Karpas-422 (cell line): ENCODE measurements around the gene CYB5R4. TPM values are rescaled to one million over a fixed set of nuclear protein-coding genes. Genes with fewer than 3 reads are reported as not detected.

Experiments
- DNase-seq: peaks from one replicate; pipeline ENCODE4 v3.0.0-alpha.2; 2015
- H2AFZ ChIP-seq: fragments of 200-600 bp; sonication (generic); 2 replicates; pipeline ENCODE4 v1.6.1; 2014; ENCODE audit warnings: antibody characterized with exemption, low read length, mixed read lengths
- H3K27ac ChIP-seq: fragments of 200-600 bp; sonication (generic); 2 replicates; pipeline ENCODE4 v1.5.1; 2014; ENCODE audit warnings: mild to moderate bottlenecking, low read length, moderate library complexity
- H3K27me3 ChIP-seq: fragments of 200-600 bp; sonication (generic); 2 replicates; pipeline ENCODE4 v1.6.1; 2014; ENCODE audit warnings: low read length, mixed read lengths
- H3K36me3 ChIP-seq: fragments of 200-600 bp; sonication (generic); 2 replicates; pipeline ENCODE4 v1.6.1; 2014; ENCODE audit warnings: low read length, mixed read lengths; ENCODE audit not compliant: insufficient read depth
- H3K4me1 ChIP-seq: fragments of 200-600 bp; sonication (generic); 2 replicates; pipeline ENCODE4 v1.6.1; 2014; ENCODE audit warnings: mild to moderate bottlenecking, low read length, mixed read lengths
- H3K4me2 ChIP-seq: fragments of 200-600 bp; sonication (generic); 2 replicates; pipeline ENCODE4 v1.6.1; 2014; ENCODE audit warnings: low read length, low read depth, mild to moderate bottlenecking; ENCODE audit not compliant: poor library complexity, severe bottlenecking
- H3K4me3 ChIP-seq: fragments of 200-600 bp; sonication (generic); 2 replicates; pipeline ENCODE4 v1.5.1; 2014; ENCODE audit warnings: mild to moderate bottlenecking, antibody characterized with exemption, low read length, mixed read lengths
- H3K79me2 ChIP-seq: fragments of 200-600 bp; sonication (generic); 2 replicates; pipeline ENCODE4 v1.6.1; 2014; ENCODE audit warnings: mild to moderate bottlenecking, low read length, mixed read lengths
- H3K9ac ChIP-seq: fragments of 200-600 bp; sonication (generic); 2 replicates; pipeline ENCODE4 v1.6.0; 2014; ENCODE audit warnings: low read length
- H3K9me2 ChIP-seq: fragments of 200-600 bp; sonication (generic), shearing (Covaris generic); replicated peaks from 2 replicates; pipeline ENCODE4 v1.6.0; 2014; ENCODE audit warnings: mild to moderate bottlenecking, low read length, moderate library complexity; ENCODE audit not compliant: insufficient read depth
- H3K9me3 ChIP-seq: fragments of 300-700, 200-600 bp; sonication (generic); 2 replicates; pipeline ENCODE4 v1.6.1; 2014; ENCODE audit warnings: low read length, mixed read lengths
- H4K20me1 ChIP-seq: fragments of 200-600 bp; sonication (generic); 2 replicates; pipeline ENCODE4 v1.6.1; 2014; ENCODE audit warnings: mild to moderate bottlenecking, antibody characterized with exemption, low read length, low read depth; ENCODE audit not compliant: insufficient read depth
- total RNA-seq: library from RNA; depleted of rRNA; stranded (reverse); fragments of >200 nt; shearing (Covaris generic); gene quantifications from 2 replicates; pipeline ENCODE4 v1.2.3, GENCODE V29; 2014; ENCODE audit warnings: low replicate concordance

Gene CYB5R4
- total RNA-seq, 1 experiment from 2014 or later: 37.0 TPM

DNA sequence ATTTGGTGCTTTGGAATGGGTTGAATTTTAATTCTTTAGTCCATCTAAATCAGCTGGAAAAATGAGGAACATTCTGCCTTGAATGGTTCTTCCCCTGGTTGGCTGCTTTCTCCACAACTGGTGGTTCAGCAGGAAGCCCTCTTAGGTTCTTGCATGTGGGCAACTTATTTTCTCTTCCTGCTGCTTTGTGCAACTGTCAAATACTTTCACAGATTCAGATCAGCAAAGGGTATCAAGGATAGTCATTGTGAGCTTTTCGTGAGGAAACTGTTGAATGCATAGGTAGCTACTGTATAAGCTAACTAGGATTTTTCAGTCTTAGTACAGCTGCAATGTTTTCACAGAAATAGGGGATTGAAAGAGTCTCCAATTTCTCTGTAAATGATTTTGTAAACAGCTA, 101.2 kb downstream of the CYB5R4 start:
- Histone ChIP-seq H3K9ac (no peak overlapping the region), H2AFZ (no peak overlapping the region), H4K20me1 (no peaks in the 10 kb centered on the region), H3K4me3 (no peak overlapping the region), H3K4me2 (no peak overlapping the region), H3K27ac (no peak overlapping the region), H3K36me3 (peaks cover 41% of the 10 kb centered on the region), H3K27me3 (no peaks in the 10 kb centered on the region), H3K79me2 (no peaks in the 10 kb centered on the region), H3K9me2 (no peaks in the 10 kb centered on the region), H3K9me3 (no peaks in the 10 kb centered on the region), H3K4me1 (no peaks in the 10 kb centered on the region)
- DNase-seq: no peak

DNA sequence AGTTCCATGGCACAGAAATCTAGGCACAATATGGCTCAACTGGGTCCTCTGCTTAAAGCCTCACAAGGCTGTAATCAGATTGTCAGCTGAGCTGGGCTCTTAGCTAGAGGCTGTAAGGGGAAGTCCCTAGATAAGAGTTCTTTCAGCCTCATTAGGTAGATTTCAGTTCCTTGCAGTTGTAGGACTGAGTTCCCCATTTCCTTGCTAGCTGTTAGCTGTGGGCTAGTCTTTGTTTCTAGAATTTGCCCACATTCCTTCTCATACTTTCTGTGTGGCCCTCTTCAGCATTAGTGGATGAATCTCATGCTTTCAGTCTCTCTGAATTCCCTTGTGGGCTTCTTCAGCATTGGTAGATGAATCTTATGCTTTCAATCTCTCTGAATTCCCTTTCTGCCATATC, 103.1 kb downstream of the CYB5R4 start:
- H3K79me2 ChIP-seq: no peaks in the 10 kb centered on the region
- no peaks in the 10 kb centered on the region for H3K9me2 ChIP-seq
- no peaks in the 10 kb centered on the region for H3K9me3 ChIP-seq
- H4K20me1 ChIP-seq: no peaks in the 10 kb centered on the region
- H3K36me3 ChIP-seq: peaks cover 38% of the 10 kb centered on the region
- H3K4me1 ChIP-seq: no peaks in the 10 kb centered on the region
- peak; percentile 48 for DNase-seq
- H3K4me3 ChIP-seq: no peak overlapping the region
- no peak overlapping the region for H3K4me2 ChIP-seq
- no peaks in the 10 kb centered on the region for H3K27me3 ChIP-seq
- no peak overlapping the region for H3K9ac ChIP-seq
- no peak overlapping the region for H3K27ac ChIP-seq
- no peak overlapping the region for H2AFZ ChIP-seq

GRCh38 chr6:83966539-83966938, 107.0 kb downstream of the CYB5R4 start:
- no peak overlapping the region for H2AFZ ChIP-seq
- no peaks in the 10 kb centered on the region for H3K9me3 ChIP-seq
- H3K9me2 ChIP-seq: no peaks in the 10 kb centered on the region
- H4K20me1 ChIP-seq: no peaks in the 10 kb centered on the region
- H3K4me1 ChIP-seq: no peaks in the 10 kb centered on the region
- DNase-seq: no peak
- H3K27me3 ChIP-seq: no peaks in the 10 kb centered on the region
- no peak overlapping the region for H3K4me3 ChIP-seq
- H3K36me3 ChIP-seq: peaks cover 27% of the 10 kb centered on the region
- H3K27ac ChIP-seq: no peak overlapping the region
- no peaks in the 10 kb centered on the region for H3K79me2 ChIP-seq
- no peak overlapping the region for H3K9ac ChIP-seq
- no peak overlapping the region for H3K4me2 ChIP-seq

DNA sequence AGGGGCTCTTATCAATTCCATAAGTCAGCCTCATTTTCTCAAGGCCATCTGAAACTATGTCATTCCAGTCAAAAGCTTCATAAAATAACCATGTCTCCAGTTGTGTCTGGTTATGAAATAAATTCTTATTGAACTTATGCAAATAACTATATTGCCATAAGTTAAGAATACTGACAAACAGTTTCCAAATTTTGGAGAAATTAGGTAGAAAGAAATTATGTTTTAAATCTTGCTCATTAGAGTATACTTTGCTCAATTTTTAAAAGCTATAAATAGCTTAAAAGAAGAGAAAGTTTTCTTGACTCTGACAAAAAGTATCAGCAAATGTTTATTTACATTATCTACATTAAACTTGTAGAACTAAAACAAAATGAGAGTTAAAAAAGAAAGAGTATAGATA, 111.1 kb downstream of the CYB5R4 start:
- H3K9ac ChIP-seq: no peak overlapping the region
- no peaks in the 10 kb centered on the region for H3K4me1 ChIP-seq
- no peak overlapping the region for H3K4me3 ChIP-seq
- H3K27me3 ChIP-seq: no peaks in the 10 kb centered on the region
- no peaks in the 10 kb centered on the region for H3K36me3 ChIP-seq
- no peak for DNase-seq
- H2AFZ ChIP-seq: no peak overlapping the region
- no peaks in the 10 kb centered on the region for H4K20me1 ChIP-seq
- H3K9me2 ChIP-seq: no peaks in the 10 kb centered on the region
- H3K79me2 ChIP-seq: no peaks in the 10 kb centered on the region
- H3K4me2 ChIP-seq: no peak overlapping the region
- H3K9me3 ChIP-seq: no peaks in the 10 kb centered on the region; the same call in 1 of the 2 replicates
- no peak overlapping the region for H3K27ac ChIP-seq

DNA sequence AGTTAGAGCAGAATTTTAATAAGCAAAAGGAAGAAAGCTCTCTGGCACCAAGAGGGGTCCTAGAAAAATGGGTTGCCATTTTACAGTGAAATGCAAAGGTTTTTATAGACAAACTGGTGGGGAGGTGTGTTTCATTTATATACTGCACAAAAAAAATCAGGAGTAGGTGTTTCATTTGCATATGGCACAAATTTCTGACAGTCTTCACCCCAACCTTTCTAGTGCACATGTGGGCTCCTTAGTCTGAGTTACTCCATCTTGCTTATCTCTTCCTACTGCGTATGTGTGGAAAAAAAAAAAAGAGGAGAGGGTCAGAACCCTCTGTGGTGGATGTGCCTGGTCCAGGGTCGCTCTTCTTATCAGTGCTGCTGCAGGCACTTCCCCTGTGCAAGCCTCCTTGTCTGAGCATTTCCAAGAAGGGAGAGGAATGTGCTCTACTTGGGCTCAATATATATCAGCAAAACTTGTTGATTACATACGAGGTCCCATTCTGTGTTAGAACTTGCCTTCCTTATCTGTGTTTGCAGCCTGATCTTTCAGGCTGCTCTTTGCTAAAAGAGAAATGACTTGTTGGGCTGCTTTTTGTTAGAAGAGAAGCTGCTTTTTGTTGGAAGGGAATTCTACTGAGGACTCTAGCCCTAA, 115.0 kb downstream of the CYB5R4 start:
- Histone ChIP-seq H3K9me2 (no peaks in the 10 kb centered on the region), H3K4me3 (no peak overlapping the region), H2AFZ (no peak overlapping the region), H3K27ac (no peak overlapping the region), H3K27me3 (no peaks in the 10 kb centered on the region), H3K4me2 (no peak overlapping the region), H3K9me3 (no peaks in the 10 kb centered on the region; the same call in 1 of the 2 replicates), H3K9ac (no peak overlapping the region), H3K36me3 (no peaks in the 10 kb centered on the region), H4K20me1 (no peaks in the 10 kb centered on the region), H3K4me1 (no peaks in the 10 kb centered on the region), H3K79me2 (no peaks in the 10 kb centered on the region)
- DNase-seq: no peak

DNA sequence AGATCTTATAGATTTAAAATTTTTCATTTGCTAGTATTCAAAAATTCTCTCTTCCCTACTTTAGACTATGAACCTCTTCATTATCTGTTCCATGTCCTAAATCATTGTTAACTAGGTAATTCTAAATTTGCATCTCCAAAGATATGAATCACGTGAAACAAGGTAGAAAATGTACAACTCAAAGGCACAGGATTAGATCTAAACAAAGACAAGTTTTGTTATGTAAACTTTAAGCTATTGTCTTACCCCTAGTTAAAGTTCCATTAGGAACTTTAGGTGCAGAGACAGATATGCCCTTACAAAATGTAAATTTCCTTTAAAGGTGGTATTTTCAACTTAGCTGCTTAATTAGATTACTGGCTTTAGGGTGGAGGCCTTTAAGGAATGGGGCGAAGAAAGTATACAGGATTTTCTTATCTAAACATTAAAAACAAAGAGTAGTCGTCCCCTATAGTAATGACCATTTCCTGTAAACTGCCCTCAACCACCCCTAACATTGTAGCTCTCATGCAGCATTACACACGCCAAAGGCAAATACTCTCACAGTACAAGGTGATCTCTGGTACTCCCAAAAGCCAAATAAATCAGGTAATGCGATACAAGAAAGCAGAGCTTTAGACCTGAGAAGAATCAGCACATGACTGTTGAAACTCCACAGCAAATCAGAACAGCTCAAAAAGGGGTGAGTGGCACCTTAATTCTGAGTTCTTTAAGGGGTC, 116.7 kb downstream of the CYB5R4 start:
- Histone ChIP-seq H3K36me3 (no peaks in the 10 kb centered on the region), H3K4me1 (no peaks in the 10 kb centered on the region), H3K4me2 (no peak overlapping the region), H3K4me3 (no peak overlapping the region), H4K20me1 (no peaks in the 10 kb centered on the region), H3K79me2 (no peaks in the 10 kb centered on the region), H3K9me2 (no peaks in the 10 kb centered on the region), H3K9me3 (no peaks in the 10 kb centered on the region; the same call in 1 of the 2 replicates), H3K27ac (no peak overlapping the region), H3K27me3 (no peaks in the 10 kb centered on the region), H3K9ac (no peak overlapping the region), H2AFZ (no peak overlapping the region)
- no peak for DNase-seq

DNA sequence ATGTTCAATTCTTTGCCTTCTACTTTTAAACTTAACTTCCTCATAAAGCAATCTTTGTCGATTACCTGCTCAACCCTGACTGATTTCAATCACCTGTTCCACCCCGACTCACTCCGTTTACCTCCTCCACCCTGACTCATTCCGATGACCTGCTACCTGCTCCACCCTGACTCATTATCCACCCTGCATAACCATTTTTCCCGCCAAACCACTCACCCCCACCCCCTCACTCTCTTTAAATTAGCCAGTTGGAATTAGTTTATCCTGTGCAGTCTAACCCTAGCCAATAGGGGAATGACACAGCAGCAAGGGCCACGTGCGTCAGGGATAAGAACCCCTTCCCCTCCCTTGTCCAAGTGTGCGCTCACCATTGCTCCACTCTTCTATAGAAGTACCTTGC, 117.4 kb downstream of the CYB5R4 start:
- Histone ChIP-seq H3K9me3 (no peaks in the 10 kb centered on the region; the same call in 1 of the 2 replicates), H4K20me1 (no peaks in the 10 kb centered on the region), H3K27ac (no peak overlapping the region), H3K36me3 (no peaks in the 10 kb centered on the region), H3K4me3 (no peak overlapping the region), H3K9me2 (no peaks in the 10 kb centered on the region), H3K79me2 (no peaks in the 10 kb centered on the region), H3K9ac (no peak overlapping the region), H2AFZ (no peak overlapping the region), H3K27me3 (no peaks in the 10 kb centered on the region), H3K4me2 (no peak overlapping the region), H3K4me1 (no peaks in the 10 kb centered on the region)
- no peak for DNase-seq

GRCh38 chr6:83978324-83978734, 118.8 kb downstream of the CYB5R4 start:
- no peaks in the 10 kb centered on the region for H3K9me3 ChIP-seq
- no peaks in the 10 kb centered on the region for H3K79me2 ChIP-seq
- no peaks in the 10 kb centered on the region for H3K4me1 ChIP-seq
- DNase-seq: no peak
- no peak overlapping the region for H3K4me3 ChIP-seq
- no peak overlapping the region for H3K4me2 ChIP-seq
- H3K36me3 ChIP-seq: 0 out of 2 replicates have a peak, but pooled peaks cover under 1% of the 10 kb centered on the region
- H2AFZ ChIP-seq: no peak overlapping the region
- no peaks in the 10 kb centered on the region for H4K20me1 ChIP-seq
- H3K27me3 ChIP-seq: no peaks in the 10 kb centered on the region
- H3K27ac ChIP-seq: no peak overlapping the region
- H3K9ac ChIP-seq: no peak overlapping the region
- no peaks in the 10 kb centered on the region for H3K9me2 ChIP-seq
